H1 (cell line): ENCODE measurements around the gene HOXA13. TPM values are rescaled to one million over a fixed set of nuclear protein-coding genes. Genes with fewer than 3 reads are reported as not detected.
A peak's percentile ranks its signal among the peaks of the same experiment; 100 is the strongest.

ENCODE experiments used
- CEBPB ChIP-seq: IDR thresholded peaks from 2 replicates; pipeline ENCODE4 v1.6.1; 2012; ENCODE audit warnings: low read depth, low read length
- TBP ChIP-seq: IDR thresholded peaks from 2 replicates; pipeline ENCODE4 v1.6.1; 2011; ENCODE audit warnings: low read depth, low read length, improper control_type of control experiment
- TEAD4 ChIP-seq: IDR thresholded peaks from 2 replicates; pipeline ENCODE4 v1.6.1; 2012; ENCODE audit warnings: low read depth, low read length, inconsistent platforms, mixed read lengths
- polyA plus RNA-seq, 7 experiments: library from polyadenylated mRNA; depleted of rRNA in 3 of 7; stranded (reverse) in 5 of 7; unstranded in 2 of 7; fragments of >200 nt in 5 of 7; fragments of 200-250 nt in 2 of 7; gene quantifications; 1 replicate in 5 of 7; 2 replicates in 1 of 7; 4 replicates in 1 of 7; pipeline versions ENCODE4 v1.2.1 to v1.2.3, GENCODE V29; 2011 to 2013; ENCODE audit warnings: missing spikeins in 2 of 7, mixed read lengths in 2 of 7
- total RNA-seq: library from RNA; stranded (reverse); fragmentation: NEBNext Ultra II Directional; extraction: Animal tissue kit (Norgen Biotek cat#: 25700); gene quantifications from 2 replicates; pipeline ENCODE4 v1.2.1, GENCODE V29; 2021

The HOXA13 gene
- total and polyA plus RNA-seq, 2 of the 8 experiments (the other 6 are each of a cell fraction or from before 2014, with no cell fraction given) = not detected

- TF ChIP-seq CEBPB (no peak), TEAD4 (no peak), TBP (0 out of 2 replicates have a peak, but pooled peaks have one; percentile 19)
These were observed 30.0 kb downstream of the HOXA13 start (continued) for GRCh38 chr7:27169658-27170425.
